Bronchial epithelial cell (primary cell): Measurements from ENCODE around the gene CDIPT. TPM values are rescaled to one million over a fixed set of nuclear protein-coding genes. Genes with fewer than 3 reads are reported as not detected.
A peak's percentile ranks its signal among the peaks of the same experiment; 100 is the strongest.

Experiments
- DNase-seq: peaks from one replicate; pipeline ENCODE4 v3.0.0-alpha.2; 2010; ENCODE audit warnings: low read depth
- FAIRE-seq: peaks from 2 replicates; lab custom pipeline; 2011; peaks lifted over from hg19 to GRCh38; lab: Jason Lieb, UNC
- H3K27me3 ChIP-seq: 2 replicates; pipeline ENCODE4 v1.5.1; 2011; ENCODE audit warnings: low read length; ENCODE audit not compliant: control insufficient read depth, insufficient read depth
- H3K36me3 ChIP-seq: 2 replicates; pipeline ENCODE4 v1.5.1; 2011; ENCODE audit warnings: low read length; ENCODE audit not compliant: control insufficient read depth, insufficient read depth
- H3K4me3 ChIP-seq: 2 replicates; pipeline ENCODE4 v1.5.1; 2011; ENCODE audit warnings: mild to moderate bottlenecking, low read depth, low read length, control low read depth
- total RNA-seq: library from RNA; depleted of rRNA; stranded (reverse); fragments of >200 nt; gene quantifications from 2 replicates; pipeline ENCODE4 v1.2.1, GENCODE V29; 2014
- TF ChIP-seq, protein P1 (sequence below): IDR thresholded peaks from 2 replicates; pipeline ENCODE4 v1.5.1; 2011; ENCODE audit warnings: mild to moderate bottlenecking, moderate library complexity, low read length, control low read depth, inconsistent platforms; ENCODE audit not compliant: insufficient read depth, severe bottlenecking

CDIPT gene
- total RNA-seq, 1 donor from 2014 or later: 53.2 TPM

DNA sequence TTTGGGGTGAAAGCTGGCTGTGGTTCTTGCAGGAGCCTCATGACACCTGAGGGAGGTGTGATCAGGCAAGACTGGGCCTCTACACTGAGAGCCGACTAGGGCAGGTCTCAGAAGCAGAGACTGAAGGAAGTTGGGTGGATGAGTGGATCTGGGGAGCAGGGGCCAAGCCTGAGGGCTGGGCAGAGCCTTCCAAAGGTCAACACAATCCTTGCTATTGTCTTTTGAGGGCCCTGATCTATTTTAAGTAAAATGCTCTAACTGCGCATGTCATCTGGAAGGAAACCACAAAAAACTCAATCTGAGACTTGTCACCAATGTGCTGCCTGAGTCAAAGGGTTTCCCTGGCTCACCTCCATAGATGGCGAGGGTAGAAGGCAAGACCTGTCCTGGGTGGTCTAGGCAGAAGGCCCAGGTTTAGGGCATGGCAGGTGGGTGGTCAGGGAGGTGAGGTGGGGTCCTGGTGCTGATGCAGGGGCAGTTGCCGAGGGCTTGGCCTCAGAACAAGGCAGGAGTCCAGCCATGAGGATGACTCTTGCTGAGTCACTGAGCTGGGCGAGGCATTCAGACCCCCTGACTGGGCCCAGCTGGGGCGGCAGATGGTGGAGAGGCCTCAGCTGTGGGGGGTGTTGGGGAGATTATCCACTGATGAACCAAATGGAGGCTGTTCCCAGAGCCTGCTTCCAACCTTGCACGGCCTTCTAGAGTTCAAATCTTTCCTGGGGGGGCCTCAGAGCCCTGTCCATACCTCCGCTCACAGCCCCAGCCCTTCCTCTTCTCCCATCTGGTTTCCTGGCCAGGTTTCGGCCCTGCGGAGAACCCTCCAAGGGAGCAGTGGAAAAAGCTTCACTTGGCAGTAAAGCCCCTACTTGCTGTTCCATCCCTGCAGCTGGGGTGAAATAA, 37.6 kb downstream of the CDIPT start:
- Histone ChIP-seq H3K27me3 (no peaks in the 10 kb centered on the region), H3K36me3 (peaks cover 12% of the 10 kb centered on the region), H3K4me3 (no peak overlapping the region)
- DNase-seq: peak; percentile 27
- FAIRE-seq: no peak
- TF ChIP-seq, protein P1, sequence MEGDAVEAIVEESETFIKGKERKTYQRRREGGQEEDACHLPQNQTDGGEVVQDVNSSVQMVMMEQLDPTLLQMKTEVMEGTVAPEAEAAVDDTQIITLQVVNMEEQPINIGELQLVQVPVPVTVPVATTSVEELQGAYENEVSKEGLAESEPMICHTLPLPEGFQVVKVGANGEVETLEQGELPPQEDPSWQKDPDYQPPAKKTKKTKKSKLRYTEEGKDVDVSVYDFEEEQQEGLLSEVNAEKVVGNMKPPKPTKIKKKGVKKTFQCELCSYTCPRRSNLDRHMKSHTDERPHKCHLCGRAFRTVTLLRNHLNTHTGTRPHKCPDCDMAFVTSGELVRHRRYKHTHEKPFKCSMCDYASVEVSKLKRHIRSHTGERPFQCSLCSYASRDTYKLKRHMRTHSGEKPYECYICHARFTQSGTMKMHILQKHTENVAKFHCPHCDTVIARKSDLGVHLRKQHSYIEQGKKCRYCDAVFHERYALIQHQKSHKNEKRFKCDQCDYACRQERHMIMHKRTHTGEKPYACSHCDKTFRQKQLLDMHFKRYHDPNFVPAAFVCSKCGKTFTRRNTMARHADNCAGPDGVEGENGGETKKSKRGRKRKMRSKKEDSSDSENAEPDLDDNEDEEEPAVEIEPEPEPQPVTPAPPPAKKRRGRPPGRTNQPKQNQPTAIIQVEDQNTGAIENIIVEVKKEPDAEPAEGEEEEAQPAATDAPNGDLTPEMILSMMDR: no peak

DNA sequence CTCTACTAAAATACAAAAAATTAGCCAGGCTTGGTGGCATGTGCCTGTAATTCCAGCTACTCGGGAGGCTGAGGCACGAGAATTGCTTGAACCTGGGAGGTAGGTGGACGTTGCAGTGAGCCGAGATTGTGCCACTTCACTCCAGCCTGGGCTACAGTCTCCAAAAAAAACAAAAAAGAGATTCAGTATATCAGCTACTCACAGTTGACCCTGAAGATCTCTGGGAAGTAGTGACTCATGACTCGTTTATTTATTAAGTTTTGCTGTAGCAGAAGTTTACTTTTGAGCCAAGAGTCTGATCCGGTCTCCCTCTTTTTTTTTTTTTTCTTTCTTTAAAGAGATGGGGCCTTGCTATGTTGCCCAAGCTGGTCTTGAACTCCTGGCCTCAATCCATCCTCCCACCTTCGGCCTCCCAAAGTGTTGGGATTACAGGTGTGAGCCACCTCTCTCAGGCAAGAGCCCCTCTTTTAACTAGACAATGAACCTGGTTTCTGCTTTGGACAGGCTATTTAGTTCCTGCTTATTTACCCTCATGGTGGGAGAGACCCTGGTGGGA, 38.4 kb downstream of the CDIPT start:
- Histone ChIP-seq H3K36me3 (peaks cover 8% of the 10 kb centered on the region), H3K27me3 (no peaks in the 10 kb centered on the region), H3K4me3 (no peak overlapping the region)
- DNase-seq (peak; percentile 61), FAIRE-seq (no peak)
- TF ChIP-seq, protein P1: no peak

DNA sequence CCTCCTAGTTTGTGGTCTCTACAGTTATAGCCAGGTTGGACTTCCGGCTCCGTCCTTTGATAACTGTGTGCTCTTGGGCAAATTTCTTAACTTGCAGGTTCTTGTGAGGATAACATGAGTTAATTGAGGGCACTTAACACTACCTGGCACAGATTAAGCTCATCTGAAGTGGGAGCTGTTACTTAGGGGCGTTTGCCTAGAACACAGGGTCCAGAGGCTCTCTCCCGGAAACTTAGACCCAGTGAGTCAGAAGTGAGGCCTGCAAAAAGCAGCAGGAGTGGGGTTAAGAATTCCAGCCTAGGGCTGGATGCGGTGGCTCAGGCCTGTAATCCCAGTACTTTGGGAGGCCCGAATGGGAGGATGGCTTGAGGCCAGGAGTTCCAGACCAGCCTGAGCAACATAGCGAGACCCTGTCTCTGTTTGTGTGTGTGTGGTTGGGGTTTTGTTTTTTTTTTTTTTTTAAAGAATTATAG, 41.3 kb downstream of the CDIPT start:
- TF ChIP-seq, protein P1: no peak
- DNase-seq (peak; percentile 75), FAIRE-seq (no peak)
- Histone ChIP-seq H3K36me3 (peaks cover 9% of the 10 kb centered on the region), H3K27me3 (no peaks in the 10 kb centered on the region), H3K4me3 (peak overlapping the region; percentile 51)

DNA sequence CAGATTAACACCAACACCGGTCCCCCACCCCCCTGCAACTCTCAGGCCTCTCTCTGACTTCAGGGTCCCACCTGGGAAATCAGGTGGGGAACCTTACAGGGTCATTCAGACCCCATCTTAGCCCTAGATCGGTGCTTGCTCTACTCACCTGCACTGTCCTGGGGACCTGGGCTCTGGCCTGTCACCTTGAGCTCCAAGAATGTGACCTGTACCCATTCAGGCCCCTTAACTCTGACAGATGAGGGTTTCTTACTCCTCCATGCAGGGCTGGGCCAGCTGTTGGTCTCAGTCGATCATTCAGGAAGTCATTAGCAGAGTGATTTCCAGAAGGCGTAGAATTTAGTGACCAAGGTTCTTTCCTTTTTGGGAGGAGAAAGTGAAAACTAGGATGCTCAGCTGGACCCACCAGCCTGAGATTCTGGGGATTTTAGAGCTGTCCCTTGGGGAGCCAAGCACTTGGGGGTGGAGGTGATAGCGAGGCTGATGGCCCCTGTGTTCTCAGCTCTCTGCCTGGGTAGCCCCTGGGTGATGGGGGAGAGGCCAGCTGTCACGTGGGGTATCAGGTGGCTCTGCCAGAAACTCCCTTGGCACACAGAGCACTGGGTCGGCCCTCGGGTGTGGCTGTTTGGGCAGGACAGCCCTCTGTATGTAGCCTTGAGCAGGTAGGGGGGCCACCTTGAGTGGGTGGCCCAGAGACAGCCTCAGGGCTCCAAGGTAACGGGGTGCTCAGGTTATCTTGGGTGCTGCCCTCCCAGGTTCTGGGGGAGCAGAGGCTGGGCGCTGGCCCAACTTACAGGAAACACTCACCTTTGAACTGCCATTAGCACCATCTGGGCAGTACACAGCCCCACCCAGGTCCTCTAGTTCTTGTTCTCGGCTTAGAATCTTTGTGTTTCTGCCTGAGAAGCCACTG, 42.0 kb downstream of the CDIPT start:
- H3K27me3 ChIP-seq: no peaks in the 10 kb centered on the region
- DNase-seq: peak; percentile 55
- FAIRE-seq: no peak
- TF ChIP-seq, protein P1: no peak
- H3K36me3 ChIP-seq: peaks cover 7% of the 10 kb centered on the region
- H3K4me3 ChIP-seq: peak overlapping the region; percentile 51

DNA sequence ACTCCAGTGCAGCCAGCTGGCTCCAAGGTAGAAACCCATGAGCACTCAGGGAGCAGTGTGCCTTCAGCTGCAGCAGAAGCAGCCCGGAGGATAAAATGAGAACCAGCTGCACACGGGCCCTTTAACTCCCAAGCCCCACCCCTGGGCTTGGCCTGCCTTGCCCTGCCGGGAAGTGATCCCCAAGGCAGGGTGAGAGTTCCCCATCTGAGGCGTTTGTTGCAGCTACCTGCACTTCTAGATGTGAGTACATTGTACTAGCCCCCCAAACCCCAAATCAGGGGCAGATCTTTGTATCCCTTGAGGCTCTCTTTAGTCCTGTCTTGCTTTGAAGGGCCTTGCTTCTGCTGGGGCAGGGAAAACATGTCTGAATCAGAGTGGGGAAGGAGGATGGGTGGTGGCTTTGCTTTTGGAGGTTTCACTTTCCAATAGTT, 42.7 kb downstream of the CDIPT start, which contains the start of gene MVP:
Gene MVP (plus strand): TSS at position 192 of the 431 bp plus-strand sequence. CDS start 10,088 bp downstream, outside the sequence.
- Histone ChIP-seq H3K36me3 (peaks cover 5% of the 10 kb centered on the region), H3K27me3 (no peaks in the 10 kb centered on the region), H3K4me3 (peak within 1 kb of the TSS; percentile 51)
- DNase-seq (peak; percentile 59), FAIRE-seq (no peak)
- TF ChIP-seq, protein P1: no peak
